Measurements from ENCODE around the gene USPL1. TPM values are rescaled to one million over a fixed set of nuclear protein-coding genes. Genes with fewer than 3 reads are reported as not detected.
A peak's percentile ranks its signal among the peaks of the same experiment; 100 is the strongest.

The USPL1 gene
- total and polyA plus RNA-seq, 2 of the 13 experiments (the other 11 are each of a cell fraction or from before 2014, with no cell fraction given): 13.7 to 15.9 TPM

DNA sequence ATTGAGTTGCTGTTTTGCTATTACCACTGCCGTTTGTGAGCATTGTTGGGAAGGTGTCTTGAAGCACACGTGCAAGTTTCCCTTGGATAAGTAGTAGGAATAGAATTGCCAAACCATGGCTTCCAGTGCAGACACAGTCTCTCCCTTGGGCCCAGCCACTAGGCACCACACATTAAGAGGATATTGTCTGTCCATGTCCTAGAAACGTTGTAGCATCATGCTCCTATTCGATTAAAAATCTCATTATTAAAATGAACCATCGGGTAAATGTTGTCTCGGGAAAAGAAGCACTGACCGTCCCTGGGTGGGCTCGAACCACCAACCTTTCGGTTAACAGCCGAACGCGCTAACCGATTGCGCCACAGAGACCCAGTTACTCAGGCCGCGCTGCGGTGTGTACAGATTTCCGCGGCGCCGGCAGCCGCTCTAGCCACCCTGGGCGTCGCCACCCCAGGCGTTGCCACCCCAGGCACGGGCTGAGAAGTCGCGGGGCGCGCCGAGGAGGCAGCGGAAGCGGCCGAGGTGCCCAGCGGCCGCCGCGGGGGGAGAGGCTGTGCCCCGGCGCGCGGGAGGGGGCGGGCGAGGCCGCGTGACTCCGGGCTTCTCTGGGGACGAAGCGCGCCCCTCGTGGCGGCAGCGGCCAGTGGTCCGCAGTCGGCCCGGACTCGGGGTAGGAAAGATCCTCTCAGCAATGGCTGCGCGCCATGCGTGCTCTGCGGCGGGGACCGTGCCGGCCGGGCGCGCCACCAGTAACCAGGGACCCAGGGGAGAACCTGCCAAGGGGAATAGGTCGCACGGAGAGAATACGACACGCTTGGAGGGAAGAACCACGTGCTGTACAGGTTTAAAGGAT is 56.2 kb downstream of the USPL1 start (continued):
- TF ChIP-seq, protein P1, sequence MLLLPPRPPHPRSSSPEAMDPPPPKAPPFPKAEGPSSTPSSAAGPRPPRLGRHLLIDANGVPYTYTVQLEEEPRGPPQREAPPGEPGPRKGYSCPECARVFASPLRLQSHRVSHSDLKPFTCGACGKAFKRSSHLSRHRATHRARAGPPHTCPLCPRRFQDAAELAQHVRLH (CRISPR knock-in tag; IDR thresholded peaks at IDR 0.05; ENCODE audit: borderline replicate concordance, low read depth): peak; percentile 55; the same call in 1 of the 2 replicates
- peak; percentile 75; the same call in 1 of the 2 replicates for TF ChIP-seq ZNF766 (CRISPR knock-in tag; IDR thresholded peaks at IDR 0.05; ENCODE audit: borderline replicate concordance)
- TF ChIP-seq MXI1 (IDR thresholded peaks at IDR 0.05; ENCODE audit: borderline replicate concordance, low read depth, low read length): peak; percentile 70; the same call in 1 of the 3 replicates
- no peak for TF ChIP-seq SIN3B (IDR thresholded peaks at IDR 0.05; ENCODE audit: low read length)
- no peak for TF ChIP-seq ZFP1 (CRISPR knock-in tag; IDR thresholded peaks at IDR 0.05)
- no peak for TF ChIP-seq JARID2 (CRISPR knock-in tag; IDR thresholded peaks at IDR 0.05; ENCODE audit: insufficient replicate concordance)
- TF ChIP-seq ZNF432 (CRISPR knock-in tag; IDR thresholded peaks at IDR 0.05; ENCODE audit: borderline replicate concordance): no peak; the same call in 1 of the 2 replicates
- TF ChIP-seq DPF2 (CRISPR knock-in tag; IDR thresholded peaks at IDR 0.05; ENCODE audit: borderline replicate concordance, low read depth): no peak
- TF ChIP-seq ATRX (CRISPR knock-in tag; IDR thresholded peaks at IDR 0.05; ENCODE audit: borderline replicate concordance): no peak
- no peak for TF ChIP-seq MAFG (CRISPR knock-in tag; IDR thresholded peaks at IDR 0.05)
- TF ChIP-seq, protein P2, sequence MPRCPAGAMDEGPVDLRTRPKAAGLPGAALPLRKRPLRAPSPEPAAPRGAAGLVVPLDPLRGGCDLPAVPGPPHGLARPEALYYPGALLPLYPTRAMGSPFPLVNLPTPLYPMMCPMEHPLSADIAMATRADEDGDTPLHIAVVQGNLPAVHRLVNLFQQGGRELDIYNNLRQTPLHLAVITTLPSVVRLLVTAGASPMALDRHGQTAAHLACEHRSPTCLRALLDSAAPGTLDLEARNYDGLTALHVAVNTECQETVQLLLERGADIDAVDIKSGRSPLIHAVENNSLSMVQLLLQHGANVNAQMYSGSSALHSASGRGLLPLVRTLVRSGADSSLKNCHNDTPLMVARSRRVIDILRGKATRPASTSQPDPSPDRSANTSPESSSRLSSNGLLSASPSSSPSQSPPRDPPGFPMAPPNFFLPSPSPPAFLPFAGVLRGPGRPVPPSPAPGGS (CRISPR knock-in tag; IDR thresholded peaks at IDR 0.05): peak; percentile 75; the same call in 1 of the 2 replicates
- TF ChIP-seq, protein P3, sequence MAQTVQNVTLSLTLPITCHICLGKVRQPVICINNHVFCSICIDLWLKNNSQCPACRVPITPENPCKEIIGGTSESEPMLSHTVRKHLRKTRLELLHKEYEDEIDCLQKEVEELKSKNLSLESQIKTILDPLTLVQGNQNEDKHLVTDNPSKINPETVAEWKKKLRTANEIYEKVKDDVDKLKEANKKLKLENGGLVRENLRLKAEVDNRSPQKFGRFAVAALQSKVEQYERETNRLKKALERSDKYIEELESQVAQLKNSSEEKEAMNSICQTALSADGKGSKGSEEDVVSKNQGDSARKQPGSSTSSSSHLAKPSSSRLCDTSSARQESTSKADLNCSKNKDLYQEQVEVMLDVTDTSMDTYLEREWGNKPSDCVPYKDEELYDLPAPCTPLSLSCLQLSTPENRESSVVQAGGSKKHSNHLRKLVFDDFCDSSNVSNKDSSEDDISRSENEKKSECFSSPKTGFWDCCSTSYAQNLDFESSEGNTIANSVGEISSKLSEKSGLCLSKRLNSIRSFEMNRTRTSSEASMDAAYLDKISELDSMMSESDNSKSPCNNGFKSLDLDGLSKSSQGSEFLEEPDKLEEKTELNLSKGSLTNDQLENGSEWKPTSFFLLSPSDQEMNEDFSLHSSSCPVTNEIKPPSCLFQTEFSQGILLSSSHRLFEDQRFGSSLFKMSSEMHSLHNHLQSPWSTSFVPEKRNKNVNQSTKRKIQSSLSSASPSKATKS (CRISPR knock-in tag; IDR thresholded peaks at IDR 0.05): no peak; the same call in 1 of the 2 replicates
- TF ChIP-seq FOXO1 (CRISPR knock-in tag; IDR thresholded peaks at IDR 0.05): no peak; the same call in 1 of the 2 replicates
- TF ChIP-seq MLLT10 (CRISPR knock-in tag; IDR thresholded peaks at IDR 0.05): no peak
- TF ChIP-seq CCDC6 (CRISPR knock-in tag; IDR thresholded peaks at IDR 0.05): peak; percentile 91; the same call in 1 of the 2 replicates
- TF ChIP-seq CHD2 (IDR thresholded peaks at IDR 0.05; ENCODE audit: low read depth, low read length): no peak
- TF ChIP-seq, protein P4, sequence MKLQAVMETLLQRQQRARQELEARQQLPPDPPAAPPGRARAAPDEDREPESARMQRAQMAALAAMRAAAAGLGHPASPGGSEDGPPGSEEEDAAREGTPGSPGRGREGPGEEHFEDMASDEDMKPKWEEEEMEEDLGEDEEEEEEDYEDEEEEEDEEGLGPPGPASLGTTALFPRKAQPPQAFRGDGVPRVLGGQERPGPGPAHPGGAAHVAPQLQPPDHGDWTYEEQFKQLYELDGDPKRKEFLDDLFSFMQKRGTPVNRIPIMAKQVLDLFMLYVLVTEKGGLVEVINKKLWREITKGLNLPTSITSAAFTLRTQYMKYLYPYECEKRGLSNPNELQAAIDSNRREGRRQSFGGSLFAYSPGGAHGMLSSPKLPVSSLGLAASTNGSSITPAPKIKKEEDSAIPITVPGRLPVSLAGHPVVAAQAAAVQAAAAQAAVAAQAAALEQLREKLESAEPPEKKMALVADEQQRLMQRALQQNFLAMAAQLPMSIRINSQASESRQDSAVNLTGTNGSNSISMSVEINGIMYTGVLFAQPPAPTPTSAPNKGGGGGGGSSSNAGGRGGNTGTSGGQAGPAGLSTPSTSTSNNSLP (IDR thresholded peaks at IDR 0.05; ENCODE audit: low read depth, low read length): no peak; the same call in 1 of the 2 replicates
- TF ChIP-seq, protein P5, sequence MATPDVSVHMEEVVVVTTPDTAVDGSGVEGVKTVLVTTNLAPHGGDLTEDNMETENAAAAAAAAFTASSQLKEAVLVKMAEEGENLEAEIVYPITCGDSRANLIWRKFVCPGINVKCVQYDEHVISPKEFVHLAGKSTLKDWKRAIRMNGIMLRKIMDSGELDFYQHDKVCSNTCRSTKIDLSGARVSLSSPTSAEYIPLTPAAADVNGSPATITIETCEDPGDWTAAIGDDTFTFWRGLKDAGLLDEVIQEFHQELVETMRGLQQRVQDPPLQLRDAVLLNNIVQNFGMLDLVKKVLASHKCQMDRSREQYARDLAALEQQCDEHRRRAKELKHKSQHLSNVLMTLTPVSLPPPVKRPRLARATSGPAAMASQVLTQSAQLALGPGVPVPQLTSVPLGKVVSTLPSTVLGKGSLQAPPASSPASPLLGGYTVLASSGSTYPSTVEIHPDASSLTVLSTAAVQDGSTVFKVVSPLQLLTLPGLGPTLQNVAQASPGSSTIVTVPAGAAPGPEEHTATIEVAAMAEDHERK (CRISPR knock-in tag; IDR thresholded peaks at IDR 0.05; ENCODE audit: low read depth): no peak
- peak; percentile 47 for TF ChIP-seq PHF8 (CRISPR knock-in tag; IDR thresholded peaks at IDR 0.05)
- TF ChIP-seq ZMAT3 (CRISPR knock-in tag; conservative IDR thresholded peaks at IDR 0.05): peak; percentile 58; the same call in 1 of the 2 replicates
- TF ChIP-seq ZNF850 (CRISPR knock-in tag; conservative IDR thresholded peaks at IDR 0.05): no peak
